B cell (primary cell): ENCODE data around the gene PSTPIP1. TPM values are rescaled to one million over a fixed set of nuclear protein-coding genes. Genes with fewer than 3 reads are reported as not detected.

Experiments used
- ATAC-seq: fragments of 200-7000 bp; cut with Tn5 transposase; one replicate; pipeline ENCODE4 v1.10.0; 2021; ENCODE audit warnings: low read depth, mild to moderate bottlenecking, moderate number of reproducible peaks, moderate library complexity
- CTCF ChIA-PET: fragments of 350-600 bp; sonication (Branson Sonifier 250); formaldehyde crosslinking; loops from one replicate; lab custom pipeline; 2021; ENCODE audit warnings: antibody characterized with exemption, inconsistent platforms; lab: Charles Lee
- POLR2A ChIA-PET: fragments of 350-600 bp; sonication (Branson Sonifier 250); formaldehyde crosslinking; loops from one replicate; lab custom pipeline; 2021; ENCODE audit warnings: antibody characterized with exemption; lab: Charles Lee
- DNase-seq: peaks from one replicate; pipeline ENCODE4 v3.0.0; 2013
- H2AFZ ChIP-seq: 2 replicates; pipeline ENCODE4 v1.6.1; 2012; ENCODE audit warnings: mild to moderate bottlenecking, low read depth, low read length; ENCODE audit not compliant: insufficient read depth, poor library complexity, severe bottlenecking
- H3K27ac ChIP-seq, 2 donors: 1 replicate in 1 of 2; 2 replicates in 1 of 2; pipeline ENCODE4 v1.5.1; 2012 to 2013; ENCODE audit warnings: low read length in 2 of 2, mild to moderate bottlenecking in 2 of 2, moderate library complexity in 1 of 2
- H3K27me3 ChIP-seq, 4 experiments: fragments of 200-600 bp in 1 of 4; sonication (generic) in 1 of 4; replicated peaks in 1 of 4; 1 replicate in 2 of 4; 2 replicates in 2 of 4; pipeline versions ENCODE4 v1.6.1 to v1.7.0; 2013 to 2016; ENCODE audit warnings: low read length in 3 of 4, mild to moderate bottlenecking in 2 of 4, mixed read lengths in 1 of 4, moderate library complexity in 1 of 4; ENCODE audit not compliant: insufficient read depth in 4 of 4, control insufficient read depth in 3 of 4; ENCODE audit errors: control extremely low read depth in 1 of 4
- H3K36me3 ChIP-seq, 2 experiments: replicated peaks in 1 of 2; 1 replicate in 1 of 2; 2 replicates in 1 of 2; pipeline versions ENCODE4 v1.6.1 to v1.7.1; 2013; ENCODE audit warnings: low read length in 1 of 2; ENCODE audit not compliant: insufficient read depth in 2 of 2, control insufficient read depth in 1 of 2; ENCODE audit errors: control extremely low read depth in 1 of 2, extremely low read depth in 1 of 2
- H3K4me1 ChIP-seq, 2 donors: fragments of 200-600 bp in 1 of 2; sonication (generic) in 1 of 2; 1 replicate in 1 of 2; 2 replicates in 1 of 2; pipeline versions ENCODE4 v1.5.1 to v1.6.1; 2013 to 2017; ENCODE audit warnings: low read length in 2 of 2; ENCODE audit not compliant: control insufficient read depth in 2 of 2, insufficient read depth in 2 of 2
- H3K4me2 ChIP-seq: replicated peaks from 2 replicates; pipeline ENCODE3; 2012; ENCODE audit warnings: mild to moderate bottlenecking, low read depth, low read length; ENCODE audit not compliant: poor library complexity, severe bottlenecking
- H3K4me3 ChIP-seq, 5 experiments: fragments of 200-600 bp in 1 of 5; sonication (generic) in 1 of 5; 1 replicate in 3 of 5; 2 replicates in 2 of 5; pipeline versions ENCODE4 v1.5.1 to v1.7.0; 2011 to 2016; ENCODE audit warnings: low read length in 4 of 5, mild to moderate bottlenecking in 4 of 5, low read depth in 2 of 5, control low read depth in 1 of 5, moderate library complexity in 1 of 5; ENCODE audit not compliant: insufficient read depth in 1 of 5; ENCODE audit errors: control extremely low read depth in 1 of 5, extremely low read depth in 1 of 5
- H3K79me2 ChIP-seq: fragments of 200-600 bp; sonication (generic); one replicate; pipeline ENCODE4 v1.6.0; 2016; ENCODE audit warnings: low read length; ENCODE audit not compliant: control insufficient read depth, insufficient read depth
- H3K9ac ChIP-seq: fragments of 200-600 bp; sonication (generic); 2 replicates; pipeline ENCODE4 v1.6.1; 2017; ENCODE audit warnings: mild to moderate bottlenecking, low read length, moderate library complexity
- H3K9me3 ChIP-seq, 3 donors: one replicate each; pipeline versions ENCODE4 v1.6.1 to v1.7.1; 2013; ENCODE audit warnings: low read length in 2 of 3; ENCODE audit not compliant: control insufficient read depth in 2 of 3, insufficient read depth in 1 of 3; ENCODE audit errors: control extremely low read depth in 1 of 3
- H4K20me1 ChIP-seq: 2 replicates; pipeline ENCODE4 v1.6.0; 2012; ENCODE audit warnings: mild to moderate bottlenecking, low read length; ENCODE audit not compliant: insufficient read depth, control insufficient read depth, poor library complexity, severe bottlenecking
- H3K27ac Mint-ChIP-seq: one replicate; pipeline ENCODE4 v1.8.0; 2021; ENCODE audit warnings: mixed read lengths
- H3K27me3 Mint-ChIP-seq: one replicate; pipeline ENCODE4 v1.8.0; 2021; ENCODE audit warnings: mixed read lengths
- H3K4me1 Mint-ChIP-seq: one replicate; pipeline ENCODE4 v1.8.0; 2021; ENCODE audit warnings: mixed read lengths
- H3K4me3 Mint-ChIP-seq: one replicate; pipeline ENCODE4 v1.8.0; 2021; ENCODE audit warnings: mixed read lengths
- H3K9me3 Mint-ChIP-seq: one replicate; pipeline ENCODE4 v1.8.0; 2022; ENCODE audit warnings: mixed read lengths; ENCODE audit not compliant: insufficient read depth
- EZH2 ChIP-seq: IDR thresholded peaks from 2 replicates; pipeline ENCODE4 v1.6.1; 2012; ENCODE audit warnings: borderline replicate concordance, low read depth, mild to moderate bottlenecking, moderate library complexity, low read length; ENCODE audit not compliant: insufficient read depth, poor library complexity, severe bottlenecking
- WGBS: methylation state at CpG from one replicate; pipeline ENCODE4 v1.1.5; 2013; ENCODE audit warnings: missing lambda C conversion rate; ENCODE audit not compliant: insufficient coverage; 5-methylcytosine and 5-hydroxymethylcytosine counted together
- intact Hi-C: fragments of 100-400 bp; cut with micrococcal nuclease; formaldehyde crosslinking; loops from one replicate; pipeline ENCODE4 v1.10.0; 2022
- polyA plus RNA-seq: library from polyadenylated mRNA; depleted of rRNA; stranded (reverse); fragments of >200 nt; gene quantifications from 2 replicates; pipeline ENCODE4 v1.2.3, GENCODE V29; 2012
- total RNA-seq, 2 donors: library from RNA; stranded (reverse); fragments of 120-200 nt in 1 of 2; gene quantifications; 1 replicate in 1 of 2; 2 replicates in 1 of 2; pipeline versions ENCODE4 v1.2.3 to v1.2.4, GENCODE V29; 2013 to 2022
- TF ChIP-seq, protein P1 (sequence below): fragments of 200-600 bp; IDR thresholded peaks from one replicate; pipeline ENCODE4 v1.8.0; 2022; ENCODE audit warnings: antibody characterized with exemption, mild to moderate bottlenecking

Gene PSTPIP1
- total and polyA plus RNA-seq, 2 donors (not counting 1 experiment from before 2014, with no cell fraction given), result 69.0 to 79.3 TPM

GRCh38 chr15:77037388-77038209 lies 42.7 kb downstream of the PSTPIP1 start:
- ChIA-PET CTCF (interaction anchor here (1.0 to 1.6 kb wide), 4 partner anchors 8 to 454 kb away, joined by 3 to 4 read pairs (median 3); no protein-coding TSS in a partner anchor), POLR2A (no interaction called here)
- H3K4me3 Mint-ChIP-seq, result no peak overlapping the region
- Histone ChIP-seq H3K27ac (no peak overlapping the region), H4K20me1 (peaks cover 58% of the 10 kb centered on the region), H3K79me2 (peaks cover 6% of the 10 kb centered on the region), H3K4me3 (no peak overlapping the region), H3K9ac (no peak overlapping the region), H3K4me2 (no peak overlapping the region), H3K9me3 (peaks cover 0 to 17% (median 0%) of the 10 kb centered on the region in 3 donors), H3K4me1 (peaks cover 0 to 16% of the 10 kb centered on the region in 2 donors), H3K36me3 (peaks cover 0 to 59% of the 10 kb centered on the region in 2 experiments), H2AFZ (no peak overlapping the region), H3K27me3 (no peaks in the 10 kb centered on the region)
- 95% methylated on average over 7 of the region's 12 CpGs for WGBS
- H3K4me1 Mint-ChIP-seq, result peaks cover 18% of the 10 kb centered on the region
- TF ChIP-seq, protein P1, sequence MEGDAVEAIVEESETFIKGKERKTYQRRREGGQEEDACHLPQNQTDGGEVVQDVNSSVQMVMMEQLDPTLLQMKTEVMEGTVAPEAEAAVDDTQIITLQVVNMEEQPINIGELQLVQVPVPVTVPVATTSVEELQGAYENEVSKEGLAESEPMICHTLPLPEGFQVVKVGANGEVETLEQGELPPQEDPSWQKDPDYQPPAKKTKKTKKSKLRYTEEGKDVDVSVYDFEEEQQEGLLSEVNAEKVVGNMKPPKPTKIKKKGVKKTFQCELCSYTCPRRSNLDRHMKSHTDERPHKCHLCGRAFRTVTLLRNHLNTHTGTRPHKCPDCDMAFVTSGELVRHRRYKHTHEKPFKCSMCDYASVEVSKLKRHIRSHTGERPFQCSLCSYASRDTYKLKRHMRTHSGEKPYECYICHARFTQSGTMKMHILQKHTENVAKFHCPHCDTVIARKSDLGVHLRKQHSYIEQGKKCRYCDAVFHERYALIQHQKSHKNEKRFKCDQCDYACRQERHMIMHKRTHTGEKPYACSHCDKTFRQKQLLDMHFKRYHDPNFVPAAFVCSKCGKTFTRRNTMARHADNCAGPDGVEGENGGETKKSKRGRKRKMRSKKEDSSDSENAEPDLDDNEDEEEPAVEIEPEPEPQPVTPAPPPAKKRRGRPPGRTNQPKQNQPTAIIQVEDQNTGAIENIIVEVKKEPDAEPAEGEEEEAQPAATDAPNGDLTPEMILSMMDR, result no peak
- no peak for TF ChIP-seq EZH2
- no peaks in the 10 kb centered on the region for H3K27me3 Mint-ChIP-seq
- DNase-seq (no peak), ATAC-seq (no peak)
- no peaks in the 10 kb centered on the region for H3K9me3 Mint-ChIP-seq
- H3K27ac Mint-ChIP-seq, result peak overlapping the region; percentile 73
- intact Hi-C loops, result no loop called here
